HCEC 1CT (cell line): ENCODE measurements around the gene SYCP1.
"Not testable (repeated sequence)": the region's sequence is repeated elsewhere in the genome, so short reads cannot be mapped to it uniquely, and the experiment has no call there.

Source experiments
- DNase-seq: peaks from one replicate; pipeline ENCODE4 v3.0.0-alpha.2; 2017

SYCP1 gene

DNA sequence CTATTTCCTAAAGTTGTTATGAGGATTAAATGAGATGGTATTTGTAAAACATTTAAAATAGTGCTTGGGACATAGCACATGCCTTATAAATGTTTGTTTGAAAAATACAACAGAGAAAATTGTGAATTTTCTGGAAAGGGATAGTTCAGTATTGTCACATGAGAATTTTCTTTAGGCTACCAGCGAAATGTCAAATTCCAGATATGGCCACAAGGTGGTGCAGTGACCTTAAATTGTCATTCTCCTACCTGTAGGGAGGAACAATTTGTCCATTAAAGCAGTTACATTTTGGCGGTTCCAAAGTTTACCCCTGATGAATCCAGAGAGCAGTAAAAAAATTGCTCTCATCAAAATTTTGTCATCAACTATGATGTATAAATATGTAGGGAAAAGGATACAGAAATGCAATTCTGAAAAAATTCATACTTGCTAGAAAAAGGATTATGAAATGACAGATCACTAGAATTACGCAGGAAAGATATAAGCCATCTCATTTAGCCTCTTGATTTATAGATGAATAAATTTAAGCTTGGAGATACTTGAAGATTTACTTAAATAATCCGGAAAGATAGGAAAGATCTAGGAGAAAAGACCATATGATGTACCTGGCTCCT is 124.7 kb downstream of the SYCP1 start:
- DNase-seq: peak; percentile 34

DNA sequence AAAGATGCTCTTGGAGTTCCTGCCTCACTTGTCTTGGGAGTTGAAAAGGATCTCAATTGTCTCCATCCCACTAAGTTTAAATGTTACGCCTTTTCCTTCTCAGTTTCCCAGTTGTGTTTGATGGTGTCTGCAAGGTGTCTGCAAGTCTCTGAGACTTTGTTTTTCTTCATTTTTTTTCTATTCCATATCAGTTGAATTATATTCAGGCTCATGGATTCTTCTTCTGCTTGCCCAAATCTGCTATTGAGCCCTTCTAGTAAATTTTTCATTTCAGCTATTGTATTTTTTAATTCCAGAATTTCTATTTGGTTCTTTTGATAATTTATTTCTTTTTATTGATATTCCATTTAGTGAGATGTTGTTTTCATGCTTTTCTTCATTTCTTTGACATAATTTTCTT is 127.6 kb downstream of the SYCP1 start:
- DNase-seq: no peak

DNA sequence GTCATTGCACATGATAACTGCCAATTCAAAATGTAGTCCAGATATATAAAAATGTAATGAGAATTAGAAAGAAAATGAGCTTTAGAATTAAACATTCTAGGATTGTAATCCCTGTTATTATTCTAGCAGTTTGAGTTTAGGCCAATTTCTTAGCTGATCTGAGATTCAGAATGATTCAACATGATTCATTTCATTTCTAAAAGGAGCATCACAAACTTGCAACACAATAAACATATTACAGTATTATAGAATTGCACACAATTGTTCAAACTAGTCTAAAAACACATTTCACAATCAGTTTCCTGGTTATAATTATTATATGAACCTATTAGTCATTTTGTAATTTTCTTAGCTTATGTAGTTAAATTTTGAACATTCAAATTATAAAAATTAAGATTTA is 131.6 kb downstream of the SYCP1 start:
- peak; percentile 53 for DNase-seq

DNA sequence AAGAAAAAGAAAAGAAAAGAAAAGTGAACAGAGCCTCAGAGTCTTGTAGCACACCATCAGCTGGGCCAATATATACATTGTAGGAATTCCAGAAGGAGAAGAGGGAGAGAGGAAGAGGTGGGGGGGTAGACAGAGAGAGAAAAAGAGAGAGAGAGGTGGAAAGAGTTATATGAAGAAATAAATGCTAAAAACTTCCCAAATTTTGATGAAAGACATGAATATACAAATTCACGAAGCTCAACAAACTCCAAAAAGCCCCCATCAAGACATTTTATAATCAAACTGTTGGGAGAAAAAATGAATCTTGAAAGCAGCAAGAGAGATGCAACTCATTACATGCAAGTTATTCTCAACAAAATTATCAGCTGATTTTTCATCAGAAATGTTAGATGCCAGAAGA is 133.4 kb downstream of the SYCP1 start:
- DNase-seq: no peak

DNA sequence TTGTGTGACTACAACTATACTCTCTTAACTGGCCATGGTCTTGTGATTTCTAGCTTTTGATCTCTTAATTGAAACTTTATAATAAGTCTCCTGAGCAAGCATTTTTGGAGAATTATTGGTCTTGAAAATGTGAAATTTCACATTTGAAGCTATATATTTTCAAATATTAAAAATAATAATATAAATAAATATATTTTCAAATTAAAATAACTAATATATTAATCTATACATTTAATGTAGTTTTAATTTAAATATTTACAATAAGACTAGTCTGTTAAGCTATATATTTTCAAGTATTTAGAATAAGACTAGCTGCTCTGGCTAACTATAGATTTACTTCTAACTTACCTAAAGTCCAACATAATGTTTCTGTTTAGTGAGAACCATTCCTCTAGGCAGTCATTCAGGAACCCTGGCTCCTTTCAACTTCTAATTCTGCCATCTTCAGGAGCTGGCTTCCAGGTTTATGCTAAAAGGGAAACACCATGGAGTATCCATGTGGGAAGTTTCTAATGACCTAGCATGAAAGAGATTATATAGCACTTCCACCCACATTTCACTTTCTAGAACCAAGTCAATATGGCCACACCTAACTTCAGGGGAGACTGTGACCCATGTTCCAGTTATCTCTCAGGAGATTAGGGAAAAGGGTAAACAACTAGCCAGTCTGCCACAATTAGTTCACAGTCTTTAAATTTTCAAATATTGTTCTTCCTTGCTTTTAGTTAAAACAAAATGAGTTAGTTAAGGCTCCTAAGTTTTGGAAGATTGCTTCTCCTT is 143.0 kb downstream of the SYCP1 start:
- no peak for DNase-seq

DNA sequence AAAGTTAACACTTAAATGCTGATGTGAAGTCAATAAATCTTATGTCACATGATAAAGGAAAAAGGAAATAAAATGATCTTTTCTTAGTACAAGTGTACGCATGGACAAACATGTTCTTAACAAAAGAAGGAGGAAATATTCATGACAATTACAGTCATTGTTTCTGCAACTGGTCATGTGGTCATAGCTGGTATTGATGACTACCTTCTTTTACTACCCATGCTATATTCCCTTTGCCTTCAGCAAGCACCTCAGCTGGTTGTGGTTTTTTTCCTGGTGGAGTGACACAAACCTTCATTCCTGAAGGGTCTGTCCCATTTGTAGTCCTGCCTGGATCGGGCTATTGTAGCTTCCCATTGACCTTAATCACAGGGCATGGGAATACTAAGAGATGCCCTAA is 151.5 kb downstream of the SYCP1 start:
- no peak for DNase-seq

DNA sequence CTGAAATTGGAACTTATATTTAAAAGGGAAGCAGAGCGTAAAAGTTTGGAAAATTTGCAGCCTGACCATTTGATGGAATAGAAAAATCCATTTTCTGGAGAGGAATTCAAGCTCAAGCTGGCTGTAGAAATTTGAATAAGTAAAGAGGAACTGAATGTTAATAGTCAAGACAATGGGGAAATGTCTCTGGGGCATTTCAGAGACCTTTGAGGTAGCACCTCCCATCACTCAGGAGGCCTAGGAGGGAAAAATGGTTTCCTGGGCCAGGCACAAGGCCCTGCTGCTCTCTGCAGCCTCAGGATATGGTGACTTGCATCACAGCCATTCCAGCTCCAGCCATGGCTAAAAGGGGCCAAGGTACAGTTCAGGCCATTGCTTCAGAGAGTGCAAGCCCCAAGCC is 157.3 kb downstream of the SYCP1 start:
- no peak for DNase-seq

DNA sequence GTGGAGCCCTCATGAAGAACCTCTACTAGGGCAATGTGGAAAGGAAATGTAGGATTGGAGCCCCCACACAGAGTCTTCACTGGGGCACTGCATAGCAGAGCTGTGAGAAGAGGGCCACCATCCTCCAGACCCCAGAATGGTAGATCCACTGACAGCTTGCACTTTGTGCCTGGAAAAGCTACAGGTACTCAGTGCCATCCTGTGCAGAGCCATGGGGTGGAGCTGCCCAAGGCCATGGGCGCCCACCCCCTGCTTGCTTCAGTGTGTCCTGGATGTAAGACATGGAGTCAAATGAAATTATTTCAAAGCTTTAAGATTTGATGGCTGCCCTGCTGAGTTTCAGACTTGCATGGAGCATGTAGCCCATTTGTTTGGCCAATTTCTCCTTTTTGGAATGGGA is 157.8 kb downstream of the SYCP1 start:
- DNase-seq: no peak

DNA sequence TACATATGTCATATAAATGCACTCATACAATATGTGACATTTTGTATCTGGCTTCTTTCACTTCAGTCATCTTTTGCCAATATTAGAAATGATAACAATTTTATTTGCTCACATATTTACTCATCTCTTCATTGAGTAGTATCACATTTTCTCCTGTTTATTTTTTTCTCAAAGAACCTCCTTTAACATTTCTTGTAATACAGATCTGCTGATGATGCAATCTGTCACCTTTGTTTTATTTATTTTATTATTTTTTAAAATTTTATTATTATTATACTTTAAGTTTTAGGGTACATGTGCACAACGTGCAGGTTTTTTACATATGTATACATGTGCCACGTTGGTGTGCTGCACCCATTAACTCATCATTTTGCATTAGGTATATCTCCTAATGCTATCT is 159.1 kb downstream of the SYCP1 start:
- DNase-seq: no peak

DNA sequence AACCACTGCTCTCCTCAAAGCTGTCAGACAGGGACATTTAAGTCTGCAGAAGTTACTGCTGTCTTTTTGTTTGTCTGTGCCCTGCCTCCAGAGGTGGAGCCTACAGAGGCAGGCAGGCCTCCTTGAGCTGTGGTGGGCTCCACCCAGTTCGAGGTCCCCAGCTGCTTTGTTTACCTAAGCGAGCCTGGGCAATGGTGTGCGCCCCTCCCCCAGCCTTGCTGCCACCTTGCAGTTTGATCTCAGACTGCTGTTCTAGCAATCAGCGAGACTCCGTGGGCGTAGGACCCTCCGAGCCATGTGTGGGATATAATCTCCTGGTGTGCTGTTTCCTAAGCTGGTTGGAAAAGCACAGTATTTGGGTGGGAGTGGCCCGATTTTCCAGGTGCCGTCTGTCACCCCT is 164.9 kb downstream of the SYCP1 start:
- DNase-seq: not testable (repeated sequence)

DNA sequence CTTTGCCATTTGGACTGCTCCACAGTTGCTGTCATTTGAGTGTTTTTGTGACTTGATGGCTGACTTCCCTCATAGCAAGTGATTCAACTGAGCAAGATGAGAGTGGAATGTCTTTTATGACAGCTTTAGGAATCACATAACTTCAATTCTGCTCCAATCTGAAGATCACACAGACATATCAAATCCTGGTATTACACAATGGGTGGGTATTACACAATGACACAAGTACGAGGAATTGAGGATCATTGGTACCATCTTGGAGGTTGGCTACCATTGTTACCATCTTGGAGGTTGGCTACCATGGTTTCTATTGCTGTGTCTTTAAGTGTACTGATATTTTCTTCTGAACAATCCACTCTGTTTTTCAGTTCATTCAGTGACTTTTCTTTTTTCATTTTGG is 166.5 kb downstream of the SYCP1 start:
- no peak for DNase-seq

DNA sequence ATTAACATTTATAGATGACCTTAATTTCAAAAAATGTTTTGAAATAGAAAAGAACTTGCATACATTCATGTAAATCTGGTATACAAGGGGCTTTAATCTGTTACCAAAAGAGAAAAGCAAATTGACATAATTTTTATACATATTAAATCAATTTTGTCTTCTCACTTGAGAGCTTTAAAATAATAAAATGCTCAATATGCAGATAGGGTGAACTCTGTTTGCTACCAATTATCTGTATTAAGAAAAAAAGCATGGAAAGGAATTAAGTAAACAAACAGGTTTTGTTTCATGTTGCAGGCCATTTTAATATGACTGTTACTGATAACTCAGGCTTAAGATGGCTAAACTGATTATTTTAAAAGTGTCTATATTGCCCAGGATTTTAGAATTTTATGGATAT is 168.9 kb downstream of the SYCP1 start:
- no peak for DNase-seq

DNA sequence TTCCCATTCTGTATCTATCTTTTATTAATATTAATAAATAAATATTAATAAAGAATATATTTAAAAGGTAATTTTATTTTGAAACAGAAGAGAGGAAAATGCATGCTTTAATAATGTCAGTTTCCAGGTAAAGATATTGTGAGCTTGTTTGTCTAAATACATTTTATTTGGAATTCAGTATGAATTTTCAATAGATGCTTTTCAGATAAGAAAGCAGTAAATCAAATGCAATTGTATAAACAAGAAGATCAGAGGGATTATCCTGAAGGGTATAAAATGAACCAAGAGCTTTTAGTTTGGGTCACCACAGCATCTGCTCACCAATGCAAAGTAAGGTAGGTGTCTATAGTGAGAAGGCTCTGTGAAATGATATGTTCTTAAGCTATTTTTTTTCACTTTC is 174.9 kb downstream of the SYCP1 start, which contains the start of gene TSHB:
TSS of gene TSHB (plus strand) at position 301 of the 400 bp plus-strand sequence. CDS start 3,537 bp downstream, outside the sequence.
- no peak for DNase-seq

DNA sequence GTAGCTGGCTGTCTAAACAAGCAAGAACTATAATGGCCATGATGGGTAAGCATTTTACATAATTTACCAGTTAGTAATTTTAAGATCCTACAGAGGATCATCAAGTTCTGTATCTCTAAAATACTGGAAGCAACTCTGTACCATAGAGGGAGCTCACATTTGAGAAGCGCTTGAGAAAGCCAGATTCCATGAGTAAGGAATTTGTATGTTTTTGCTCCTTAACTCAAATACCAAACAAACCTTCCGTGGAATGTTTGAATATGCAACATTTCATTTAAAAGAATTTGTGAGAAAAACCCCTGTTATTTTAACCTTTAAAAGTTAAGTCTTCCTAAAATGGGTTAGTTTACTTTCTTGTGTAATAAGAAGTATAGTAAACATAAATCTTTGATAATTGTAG is 176.9 kb downstream of the SYCP1 start:
- DNase-seq: no peak

DNA sequence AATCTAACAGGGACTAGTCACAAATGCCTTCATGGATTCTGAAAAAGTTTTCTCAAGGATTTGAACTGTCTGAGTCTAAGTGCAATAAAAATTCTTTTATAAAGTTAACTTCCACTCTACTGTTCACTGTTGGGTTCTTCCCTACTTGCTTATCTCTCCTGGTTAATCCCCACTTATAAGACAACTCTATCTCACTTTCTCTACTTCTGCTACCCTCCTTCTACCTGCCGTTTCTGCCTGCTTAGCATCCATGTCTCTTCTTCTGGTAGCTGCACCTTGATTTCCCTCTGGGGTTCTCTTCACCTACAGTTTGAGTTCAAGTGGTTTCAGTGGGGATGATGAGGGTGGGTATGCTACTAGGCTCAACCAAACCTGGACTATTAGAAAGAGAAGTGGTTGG is 181.0 kb downstream of the SYCP1 start:
- no peak for DNase-seq

DNA sequence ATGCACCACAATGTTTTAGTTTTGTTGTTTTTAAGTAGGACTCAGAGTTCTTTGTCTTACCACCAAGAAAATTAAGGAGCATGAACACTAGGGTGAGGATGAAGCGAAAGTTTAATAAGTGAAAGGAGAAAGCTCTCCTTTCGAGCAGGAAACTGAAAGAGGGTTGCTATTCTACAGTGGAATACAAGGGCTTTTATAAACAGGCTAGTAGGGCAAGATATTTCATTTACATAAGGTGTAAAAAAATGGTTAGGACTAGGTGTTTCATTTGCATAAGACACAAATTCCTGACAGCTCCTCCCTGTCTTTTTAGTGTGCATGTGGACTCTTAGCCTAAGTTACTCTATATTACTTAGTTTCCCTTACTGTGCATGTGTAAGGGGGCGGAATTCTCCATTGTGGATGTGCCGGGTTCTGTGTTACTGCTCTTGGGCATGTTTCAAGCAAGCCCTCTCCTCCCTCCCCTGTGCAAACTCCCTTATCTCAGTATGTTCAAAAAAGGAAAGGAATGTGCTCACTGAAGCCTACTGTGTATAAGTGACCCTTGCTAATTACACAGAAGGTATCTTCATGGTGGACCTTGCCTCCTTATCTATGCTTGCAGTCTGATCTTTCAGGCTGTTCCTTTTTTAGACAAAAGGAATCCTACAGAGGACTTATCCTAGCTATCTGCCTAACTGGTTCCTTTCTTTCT is 182.3 kb downstream of the SYCP1 start:
- DNase-seq: no peak

DNA sequence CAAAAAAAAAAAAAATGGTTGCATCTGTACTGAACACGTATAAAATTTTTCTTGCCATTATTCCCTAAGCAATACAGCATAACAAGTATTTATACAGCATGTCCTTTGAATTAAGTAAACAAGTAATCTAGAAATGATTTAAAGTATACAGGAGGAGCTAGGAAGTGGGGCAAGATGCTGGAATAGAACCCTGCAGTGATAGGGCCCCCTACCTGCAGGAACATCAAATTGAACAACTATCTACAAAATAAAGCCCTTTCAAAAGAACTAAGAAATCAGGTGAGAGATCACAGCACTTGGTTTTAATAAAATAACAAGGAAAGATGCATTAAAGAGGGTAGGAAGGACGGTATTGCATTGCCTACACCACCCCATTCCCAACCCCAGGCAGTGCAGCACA is 185.8 kb downstream of the SYCP1 start:
- DNase-seq: no peak

DNA sequence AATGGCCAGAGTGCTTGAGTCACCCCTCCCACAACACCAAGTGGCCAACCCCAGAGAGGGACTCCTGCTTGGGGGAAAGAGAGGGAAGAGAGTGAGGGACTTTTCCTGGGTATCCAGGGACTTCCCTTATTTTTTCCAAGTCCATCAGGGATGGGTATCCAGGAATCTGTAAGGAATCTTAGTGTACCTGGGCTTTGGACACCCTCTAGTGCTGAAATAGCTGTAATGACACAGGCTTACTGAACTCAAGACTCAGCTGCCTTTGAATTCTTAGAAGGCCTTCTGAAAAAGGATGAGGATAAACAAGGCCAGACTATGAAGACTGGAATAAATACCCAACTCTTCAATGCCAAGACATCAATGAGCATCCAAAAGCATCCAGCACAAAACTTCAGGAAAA is 187.0 kb downstream of the SYCP1 start:
- DNase-seq: peak; percentile 18
